ENCODE measurements around the gene ROCK2. TPM values are rescaled to one million over a fixed set of nuclear protein-coding genes. Genes with fewer than 3 reads are reported as not detected.

The ROCK2 gene
- total RNA-seq, 1 experiment from 2014 or later, result 25.9 TPM

GRCh38 chr2:11213975-11214374 lies 130.5 kb downstream of the ROCK2 start:
- TF ChIP-seq SOX15 (CRISPR knock-in tag; IDR thresholded peaks at IDR 0.05) (no peak), FOXP4 (CRISPR knock-in tag; IDR thresholded peaks at IDR 0.05) (no peak), ZNF138 (CRISPR knock-in tag; conservative IDR thresholded peaks at IDR 0.05) (no peak), MLX (CRISPR knock-in tag; IDR thresholded peaks at IDR 0.05) (no peak), AR (CRISPR knock-in tag; IDR thresholded peaks at IDR 0.05) (no peak), IRF1 (CRISPR knock-in tag; IDR thresholded peaks at IDR 0.05) (no peak), GABPB1 (CRISPR knock-in tag; IDR thresholded peaks at IDR 0.05) (no peak), PRRX2 (CRISPR knock-in tag; IDR thresholded peaks at IDR 0.05) (no peak), CREB1 (CRISPR knock-in tag; IDR thresholded peaks at IDR 0.05) (no peak), TEAD4 (CRISPR knock-in tag; IDR thresholded peaks at IDR 0.05) (no peak), STAT6 (CRISPR knock-in tag; conservative IDR thresholded peaks at IDR 0.05; ENCODE audit: low read depth) (no peak), E2F5 (CRISPR knock-in tag; IDR thresholded peaks at IDR 0.05) (no peak), RORB (CRISPR knock-in tag; IDR thresholded peaks at IDR 0.05) (no peak), JUN (CRISPR knock-in tag; IDR thresholded peaks at IDR 0.05) (no peak), USF2 (CRISPR knock-in tag; IDR thresholded peaks at IDR 0.05) (no peak), CREM (CRISPR knock-in tag; IDR thresholded peaks at IDR 0.05) (no peak), TP53 (CRISPR knock-in tag; IDR thresholded peaks at IDR 0.05) (no peak), ZNF219 (CRISPR knock-in tag; IDR thresholded peaks at IDR 0.05; ENCODE audit: borderline replicate concordance) (no peak), MXD4 (CRISPR knock-in tag; IDR thresholded peaks at IDR 0.05; ENCODE audit: borderline replicate concordance) (no peak), ZNF396 (CRISPR knock-in tag; IDR thresholded peaks at IDR 0.05; ENCODE audit: borderline replicate concordance) (no peak)
- POLR2A ChIA-PET, result no interaction called here
- Mint-ChIP-seq H3K27me3 (ENCODE audit: low read depth) (no peaks in the 10 kb centered on the region), H3K27ac (no peak overlapping the region), H3K4me3 (no peak overlapping the region), H3K4me1 (no peaks in the 10 kb centered on the region), H3K36me3 (peaks cover 43% of the 10 kb centered on the region), H3K9me3 (no peaks in the 10 kb centered on the region)
- CTCF ChIA-PET, result no interaction called here
- no peak for ATAC-seq
- DNase-seq (ENCODE audit: low spot score), result no peak

All from WTC11 (cell line).